GM12864 (cell line): ENCODE data around the gene GALNT14.

Experiments
- DNase-seq: peaks from one replicate; pipeline ENCODE4 v3.0.0-alpha.2; 2011; ENCODE audit warnings: low read depth
- H3K4me3 ChIP-seq: 2 replicates; pipeline ENCODE4 v1.5.1; 2011; ENCODE audit warnings: mild to moderate bottlenecking, low read depth, low read length, control low read depth
- CTCF ChIP-seq: IDR thresholded peaks from 2 replicates; pipeline ENCODE4 v1.5.1; 2011; ENCODE audit warnings: low read depth, mild to moderate bottlenecking, moderate library complexity, low read length, control low read depth, inconsistent platforms; ENCODE audit errors: missing control alignments

Gene GALNT14

GRCh38 chr2:30985493-30986230 is 152.6 kb downstream of the GALNT14 start:
- DNase-seq = no peak
- H3K4me3 ChIP-seq = no peak overlapping the region
- no peak for TF ChIP-seq CTCF

- no peak for DNase-seq
- TF ChIP-seq CTCF = no peak
Observed at GRCh38 chr2:30984148-30984547, 154.1 kb downstream of the GALNT14 start.

GRCh38 chr2:30981510-30981909 is 156.7 kb downstream of the GALNT14 start:
- no peak for DNase-seq
- H3K4me3 ChIP-seq = no peak overlapping the region
- TF ChIP-seq CTCF = no peak

More at GRCh38 chr2:30984148-30984547, 154.1 kb downstream of the GALNT14 start:
- no peak overlapping the region for H3K4me3 ChIP-seq

GRCh38 chr2:30981096-30981495 is 157.1 kb downstream of the GALNT14 start:
- no peak for TF ChIP-seq CTCF
- no peak overlapping the region for H3K4me3 ChIP-seq
- DNase-seq = no peak

GRCh38 chr2:30979822-30980245 is 158.4 kb downstream of the GALNT14 start:
- no peak for DNase-seq
- no peak overlapping the region for H3K4me3 ChIP-seq
- TF ChIP-seq CTCF = no peak

- no peak for TF ChIP-seq CTCF
- DNase-seq = no peak
- no peak overlapping the region for H3K4me3 ChIP-seq
Observed at GRCh38 chr2:30978854-30979253, 159.4 kb downstream of the GALNT14 start.

GRCh38 chr2:30978044-30978443 is 160.2 kb downstream of the GALNT14 start:
- no peak overlapping the region for H3K4me3 ChIP-seq
- no peak for DNase-seq
- no peak for TF ChIP-seq CTCF
